Muscle layer of duodenum (tissue), 2 donors: ENCODE measurements around the gene ELFN1.

Experiments used
- H3K27ac ChIP-seq: one replicate; pipeline ENCODE4 v1.7.0; 2013; ENCODE audit warnings: mild to moderate bottlenecking, low read length
- H3K27me3 ChIP-seq: one replicate; pipeline ENCODE4 v1.7.0; 2013; ENCODE audit warnings: low read depth, mild to moderate bottlenecking, control low read depth, low read length
- H3K36me3 ChIP-seq, 2 donors: one replicate each; pipeline ENCODE4 v1.7.0; 2013; ENCODE audit warnings: low read length in 2 of 2, control low read depth in 1 of 2, mild to moderate bottlenecking in 1 of 2; ENCODE audit not compliant: insufficient read depth in 2 of 2, control insufficient read depth in 1 of 2
- H3K4me1 ChIP-seq, 2 donors: one replicate each; pipeline ENCODE4 v1.7.0; 2013; ENCODE audit warnings: low read length in 2 of 2, mild to moderate bottlenecking in 2 of 2, control low read depth in 1 of 2, moderate library complexity in 1 of 2; ENCODE audit not compliant: insufficient read depth in 2 of 2, control insufficient read depth in 1 of 2
- H3K4me3 ChIP-seq, 2 donors: one replicate each; pipeline ENCODE4 v1.7.0; 2013; ENCODE audit warnings: low read length in 2 of 2, low read depth in 1 of 2, mild to moderate bottlenecking in 1 of 2
- H3K9me3 ChIP-seq, 2 donors: one replicate each; pipeline ENCODE4 v1.7.0; 2013; ENCODE audit warnings: low read length in 2 of 2, control low read depth in 1 of 2, mild to moderate bottlenecking in 1 of 2; ENCODE audit not compliant: control insufficient read depth in 1 of 2
- donor health status: healthy.

Gene ELFN1

DNA sequence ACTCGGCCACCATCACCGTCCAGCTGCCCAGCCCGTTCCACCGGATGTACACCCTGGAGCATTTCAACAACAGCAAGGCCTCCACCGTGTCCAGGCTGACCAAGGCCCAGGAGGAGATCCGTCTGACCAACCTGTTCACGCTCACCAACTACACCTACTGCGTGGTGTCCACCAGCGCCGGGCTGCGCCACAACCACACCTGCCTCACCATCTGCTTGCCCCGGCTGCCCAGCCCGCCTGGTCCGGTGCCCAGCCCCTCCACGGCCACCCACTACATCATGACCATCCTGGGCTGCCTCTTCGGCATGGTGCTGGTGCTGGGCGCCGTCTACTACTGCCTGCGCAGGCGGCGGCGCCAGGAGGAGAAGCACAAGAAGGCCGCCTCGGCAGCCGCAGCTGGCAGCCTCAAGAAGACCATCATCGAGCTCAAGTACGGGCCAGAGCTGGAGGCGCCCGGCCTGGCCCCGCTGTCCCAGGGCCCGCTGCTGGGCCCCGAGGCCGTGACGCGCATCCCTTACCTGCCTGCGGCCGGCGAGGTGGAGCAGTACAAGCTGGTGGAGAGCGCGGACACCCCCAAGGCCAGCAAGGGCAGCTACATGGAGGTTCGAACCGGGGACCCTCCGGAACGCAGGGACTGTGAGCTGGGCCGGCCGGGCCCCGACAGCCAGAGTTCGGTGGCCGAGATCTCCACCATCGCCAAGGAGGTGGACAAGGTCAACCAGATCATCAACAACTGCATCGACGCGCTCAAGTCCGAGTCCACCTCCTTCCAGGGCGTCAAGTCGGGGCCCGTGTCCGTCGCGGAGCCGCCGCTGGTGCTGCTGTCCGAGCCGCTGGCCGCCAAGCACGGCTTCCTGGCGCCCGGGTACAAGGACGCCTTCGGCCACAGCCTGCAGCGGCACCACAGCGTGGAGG, 75.8 kb downstream of the ELFN1 start:
- H3K4me1 ChIP-seq: peaks cover 0 to 11% of the 10 kb centered on the region in 2 donors
- H3K9me3 ChIP-seq: no peaks in the 10 kb centered on the region
- H3K27ac ChIP-seq: no peak overlapping the region
- no peaks in the 10 kb centered on the region for H3K27me3 ChIP-seq
- no peaks in the 10 kb centered on the region for H3K36me3 ChIP-seq
- H3K4me3 ChIP-seq: no peak overlapping the region

DNA sequence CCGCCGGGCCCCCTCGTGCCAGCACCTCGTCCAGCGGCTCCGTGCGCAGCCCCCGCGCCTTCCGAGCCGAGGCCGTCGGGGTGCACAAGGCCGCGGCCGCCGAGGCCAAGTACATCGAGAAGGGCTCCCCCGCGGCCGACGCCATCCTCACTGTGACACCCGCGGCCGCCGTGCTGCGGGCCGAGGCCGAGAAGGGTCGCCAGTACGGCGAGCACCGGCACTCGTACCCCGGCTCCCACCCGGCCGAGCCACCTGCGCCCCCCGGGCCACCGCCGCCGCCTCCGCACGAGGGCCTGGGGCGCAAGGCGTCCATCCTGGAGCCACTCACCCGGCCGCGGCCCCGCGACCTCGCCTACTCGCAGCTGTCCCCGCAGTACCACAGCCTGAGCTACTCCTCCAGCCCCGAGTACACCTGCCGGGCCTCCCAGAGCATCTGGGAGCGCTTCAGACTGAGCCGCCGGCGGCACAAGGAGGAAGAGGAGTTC, 76.5 kb downstream of the ELFN1 start:
- H3K36me3 ChIP-seq: no peaks in the 10 kb centered on the region
- no peak overlapping the region for H3K27ac ChIP-seq
- no peaks in the 10 kb centered on the region for H3K27me3 ChIP-seq

DNA sequence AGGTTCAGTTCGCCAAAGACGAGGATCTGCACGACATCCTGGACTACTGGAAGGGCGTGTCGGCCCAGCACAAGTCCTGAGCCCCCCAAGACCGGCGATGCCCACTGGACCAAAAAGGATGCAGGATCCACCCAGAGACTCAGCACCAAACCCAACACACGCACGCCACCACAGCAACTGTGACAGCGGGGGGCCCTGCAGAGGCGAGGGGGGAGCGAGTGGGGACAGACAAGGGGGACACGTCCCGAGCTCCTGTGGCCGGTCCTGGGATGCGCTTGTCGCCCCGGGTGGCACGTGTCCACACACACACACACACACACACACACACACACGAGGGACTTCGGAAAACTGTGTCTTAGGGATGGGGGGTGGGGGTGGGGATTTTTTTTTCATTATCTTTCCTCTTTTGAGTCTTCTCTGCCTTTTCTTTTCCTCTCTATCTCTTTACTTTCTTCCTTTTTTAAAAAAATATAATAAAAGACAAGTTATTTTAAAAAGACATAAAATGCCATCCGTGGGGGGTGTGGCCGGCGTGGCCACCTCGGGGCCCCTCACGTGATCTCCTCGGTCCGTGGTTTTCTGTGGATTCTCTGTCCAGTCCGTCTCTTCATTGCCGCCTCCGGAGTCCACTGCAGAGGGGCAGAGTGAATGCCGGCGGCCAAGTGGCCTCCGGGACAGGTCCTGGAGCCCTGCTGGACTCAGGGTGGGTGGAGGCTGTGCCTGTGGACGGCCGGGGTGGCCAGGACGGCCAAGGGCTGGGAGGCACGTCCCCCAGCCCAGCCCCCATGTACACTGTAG, 77.1 kb downstream of the ELFN1 start:
- Histone ChIP-seq H3K9me3 (no peaks in the 10 kb centered on the region), H3K27me3 (no peaks in the 10 kb centered on the region), H3K36me3 (no peaks in the 10 kb centered on the region)

More for the DNA sequence above, 76.5 kb downstream of the ELFN1 start:
- Histone ChIP-seq H3K9me3 (no peaks in the 10 kb centered on the region), H3K4me1 (peaks cover 0 to 11% of the 10 kb centered on the region in 2 donors), H3K4me3 (no peak overlapping the region)

DNA sequence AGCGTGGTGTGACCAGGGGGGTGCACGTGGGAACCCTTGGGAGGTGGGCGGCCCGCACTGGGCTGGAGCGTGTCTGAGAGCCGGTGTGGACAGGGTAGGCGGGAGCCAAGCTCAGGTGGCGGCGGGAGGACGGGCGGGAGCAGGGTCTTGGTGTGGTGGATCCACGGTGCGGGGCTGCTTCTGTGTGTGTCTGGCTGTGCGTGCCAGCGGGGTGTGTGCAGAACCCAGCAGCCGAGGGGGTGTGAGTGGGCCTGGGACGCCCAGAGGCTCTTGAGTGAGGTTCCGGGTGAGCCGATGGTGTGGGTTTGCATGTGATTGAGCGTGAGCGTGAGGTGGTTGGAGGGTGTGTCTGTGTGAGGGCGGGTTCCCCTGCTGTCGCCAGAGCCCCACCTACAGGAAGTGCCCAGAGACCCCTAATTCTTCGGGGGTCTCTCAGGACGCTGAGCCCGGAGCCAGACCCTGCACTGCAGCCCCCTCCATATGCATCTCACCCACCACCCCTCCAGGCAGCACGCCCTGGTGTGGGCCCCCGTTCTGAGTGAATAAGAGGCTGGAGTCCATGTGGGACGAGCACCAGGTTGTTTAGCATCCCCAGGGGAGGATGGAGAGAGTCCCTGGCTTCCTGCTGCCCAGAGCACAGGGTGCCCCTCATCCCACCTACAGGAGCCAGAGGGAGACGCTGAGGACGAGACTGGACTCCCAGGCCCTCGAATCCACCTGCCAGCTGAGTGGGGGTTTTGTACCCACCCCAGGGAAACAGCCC, 78.2 kb downstream of the ELFN1 start:
- Histone ChIP-seq H3K4me3 (no peak overlapping the region), H3K9me3 (no peaks in the 10 kb centered on the region), H3K4me1 (peaks cover 0 to 11% of the 10 kb centered on the region in 2 donors), H3K27ac (no peak overlapping the region), H3K27me3 (no peaks in the 10 kb centered on the region), H3K36me3 (no peaks in the 10 kb centered on the region)

More for the DNA sequence above, 77.1 kb downstream of the ELFN1 start:
- Histone ChIP-seq H3K27ac (no peak overlapping the region), H3K4me3 (no peak overlapping the region), H3K4me1 (peaks cover 0 to 11% of the 10 kb centered on the region in 2 donors)

DNA sequence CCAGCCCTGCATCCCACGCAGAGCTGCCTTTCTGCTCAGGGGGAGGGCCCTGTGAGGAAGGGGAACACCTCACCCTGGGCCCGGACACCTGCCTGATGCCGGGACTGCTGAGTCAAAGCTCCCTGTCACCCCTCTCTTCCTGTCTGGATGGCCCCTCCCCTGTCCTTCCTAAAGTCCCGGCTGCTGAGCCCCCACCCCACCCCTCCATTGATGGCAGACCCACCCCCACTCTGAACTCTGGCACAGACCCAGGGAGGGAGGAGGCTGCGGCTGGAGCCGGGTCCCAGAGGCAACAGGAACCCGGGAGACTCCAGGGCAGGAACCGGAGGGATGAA, 78.7 kb downstream of the ELFN1 start:
- no peak overlapping the region for H3K4me3 ChIP-seq
- no peaks in the 10 kb centered on the region for H3K27me3 ChIP-seq

DNA sequence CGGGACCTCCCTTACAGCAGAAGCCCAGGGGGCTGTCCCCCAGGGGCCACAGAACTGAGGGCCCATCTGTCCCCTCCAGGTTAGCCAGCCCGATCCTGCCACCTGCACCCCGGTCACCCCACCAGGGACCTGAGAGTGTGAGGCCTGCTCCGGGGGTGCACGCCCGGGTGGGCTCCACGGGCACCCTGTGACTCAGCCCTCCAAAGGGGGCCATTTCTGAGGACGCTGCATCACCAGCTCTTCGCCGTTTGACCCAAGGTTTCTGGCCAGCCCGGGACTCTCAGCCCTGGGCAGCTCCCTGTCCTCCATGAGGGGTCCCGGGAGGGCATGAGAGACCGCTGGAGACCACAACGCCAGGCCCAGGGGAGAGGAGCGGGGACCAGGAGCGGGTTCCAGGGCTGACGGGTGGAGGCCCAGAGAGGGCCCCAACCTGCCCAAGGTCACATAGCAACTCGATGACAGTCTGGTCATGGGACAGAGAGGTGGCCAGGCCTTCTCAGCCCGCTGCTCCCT, 79.3 kb downstream of the ELFN1 start:
- H3K9me3 ChIP-seq: no peaks in the 10 kb centered on the region
- no peak overlapping the region for H3K4me3 ChIP-seq
- peaks cover 0 to 11% of the 10 kb centered on the region in 2 donors for H3K4me1 ChIP-seq
- H3K27me3 ChIP-seq: no peaks in the 10 kb centered on the region
- H3K36me3 ChIP-seq: no peaks in the 10 kb centered on the region
- no peak overlapping the region for H3K27ac ChIP-seq

More for the DNA sequence above, 78.7 kb downstream of the ELFN1 start:
- H3K4me1 ChIP-seq: peaks cover 0 to 11% of the 10 kb centered on the region in 2 donors
- no peaks in the 10 kb centered on the region for H3K9me3 ChIP-seq
- H3K36me3 ChIP-seq: no peaks in the 10 kb centered on the region
- H3K27ac ChIP-seq: no peak overlapping the region

DNA sequence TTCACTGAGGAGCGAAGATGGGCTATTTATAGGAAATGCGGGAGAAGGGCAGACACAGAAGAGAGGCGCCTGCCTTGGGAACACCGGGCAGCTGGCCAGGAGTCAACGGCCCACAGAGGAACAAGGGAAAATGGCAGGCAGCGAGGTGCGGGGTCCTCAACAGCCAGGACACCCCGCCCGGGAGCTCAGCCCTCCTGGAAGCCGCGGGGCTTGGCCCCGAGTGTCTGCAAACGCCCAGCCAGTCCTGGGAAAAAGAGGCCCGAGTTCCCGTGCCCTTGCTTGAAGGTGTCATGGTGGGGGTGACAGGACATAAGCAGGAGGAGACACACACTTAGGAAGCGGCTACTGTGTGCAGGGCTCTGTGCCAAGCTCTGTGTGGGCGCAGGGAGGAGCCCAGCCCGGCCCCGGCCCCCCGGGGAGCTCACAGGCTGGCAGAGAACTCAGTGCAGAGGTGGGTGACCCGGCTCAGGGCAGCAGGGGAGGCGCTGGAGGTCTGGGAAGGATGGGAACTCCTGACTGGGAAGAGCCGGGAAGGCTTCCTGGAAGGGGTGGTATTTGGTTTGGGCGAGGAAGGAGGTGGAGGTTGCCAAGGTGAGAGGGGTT, 79.9 kb downstream of the ELFN1 start:
- Histone ChIP-seq H3K36me3 (no peaks in the 10 kb centered on the region), H3K4me3 (no peak overlapping the region), H3K9me3 (no peaks in the 10 kb centered on the region), H3K4me1 (peaks cover 0 to 11% of the 10 kb centered on the region in 2 donors), H3K27me3 (no peaks in the 10 kb centered on the region), H3K27ac (no peak overlapping the region)

DNA sequence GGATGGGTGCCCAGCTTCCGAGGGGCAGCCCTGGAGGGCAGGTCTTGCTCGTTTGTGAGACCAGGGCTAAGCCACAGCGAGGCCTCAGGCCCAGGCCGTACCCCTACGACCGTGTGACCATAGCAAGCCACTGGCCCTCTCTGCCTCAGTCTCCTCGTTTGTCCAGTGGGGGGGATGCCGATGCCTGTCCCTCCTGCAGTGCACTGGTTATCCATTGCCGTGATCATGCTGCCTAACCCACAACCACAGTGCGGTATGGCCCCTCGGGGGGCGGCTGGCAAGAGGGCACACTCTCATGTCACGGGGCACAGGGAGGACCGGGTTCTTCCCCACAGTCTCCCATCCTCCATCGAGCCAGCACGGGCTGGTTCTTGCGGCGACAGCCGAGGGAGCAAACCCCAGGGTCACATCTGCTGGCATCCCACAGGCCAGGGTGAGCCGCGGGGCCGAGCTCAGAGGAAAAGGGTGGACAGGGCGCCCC, 80.5 kb downstream of the ELFN1 start:
- Histone ChIP-seq H3K4me1 (peaks cover 0 to 11% of the 10 kb centered on the region in 2 donors), H3K36me3 (no peaks in the 10 kb centered on the region), H3K27ac (no peak overlapping the region), H3K9me3 (no peaks in the 10 kb centered on the region), H3K4me3 (no peak overlapping the region), H3K27me3 (no peaks in the 10 kb centered on the region)

DNA sequence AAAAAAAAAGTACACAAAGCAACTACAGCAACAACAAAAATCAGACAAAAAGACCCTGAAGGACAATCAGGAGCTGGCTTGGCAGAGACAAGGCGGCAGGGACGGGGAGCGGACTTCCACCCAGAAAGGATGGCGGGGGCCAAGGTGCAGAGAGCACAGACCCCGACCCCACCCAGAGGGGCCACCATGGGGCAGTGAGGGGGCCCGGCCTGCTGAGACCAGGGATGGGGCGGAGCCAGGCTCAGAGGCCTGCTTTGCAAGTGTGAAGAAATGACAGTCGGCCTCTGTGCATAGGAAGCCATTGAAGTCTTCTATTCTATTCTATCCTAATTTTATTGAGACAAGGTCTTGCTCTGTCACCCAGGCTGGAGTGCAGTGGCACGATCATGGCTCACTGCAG, 82.0 kb downstream of the ELFN1 start:
- H3K27me3 ChIP-seq: no peaks in the 10 kb centered on the region
- H3K27ac ChIP-seq: no peak overlapping the region
- H3K4me1 ChIP-seq: peaks cover 0 to 11% of the 10 kb centered on the region in 2 donors
- H3K4me3 ChIP-seq: no peak overlapping the region
- no peaks in the 10 kb centered on the region for H3K9me3 ChIP-seq
- H3K36me3 ChIP-seq: no peaks in the 10 kb centered on the region

DNA sequence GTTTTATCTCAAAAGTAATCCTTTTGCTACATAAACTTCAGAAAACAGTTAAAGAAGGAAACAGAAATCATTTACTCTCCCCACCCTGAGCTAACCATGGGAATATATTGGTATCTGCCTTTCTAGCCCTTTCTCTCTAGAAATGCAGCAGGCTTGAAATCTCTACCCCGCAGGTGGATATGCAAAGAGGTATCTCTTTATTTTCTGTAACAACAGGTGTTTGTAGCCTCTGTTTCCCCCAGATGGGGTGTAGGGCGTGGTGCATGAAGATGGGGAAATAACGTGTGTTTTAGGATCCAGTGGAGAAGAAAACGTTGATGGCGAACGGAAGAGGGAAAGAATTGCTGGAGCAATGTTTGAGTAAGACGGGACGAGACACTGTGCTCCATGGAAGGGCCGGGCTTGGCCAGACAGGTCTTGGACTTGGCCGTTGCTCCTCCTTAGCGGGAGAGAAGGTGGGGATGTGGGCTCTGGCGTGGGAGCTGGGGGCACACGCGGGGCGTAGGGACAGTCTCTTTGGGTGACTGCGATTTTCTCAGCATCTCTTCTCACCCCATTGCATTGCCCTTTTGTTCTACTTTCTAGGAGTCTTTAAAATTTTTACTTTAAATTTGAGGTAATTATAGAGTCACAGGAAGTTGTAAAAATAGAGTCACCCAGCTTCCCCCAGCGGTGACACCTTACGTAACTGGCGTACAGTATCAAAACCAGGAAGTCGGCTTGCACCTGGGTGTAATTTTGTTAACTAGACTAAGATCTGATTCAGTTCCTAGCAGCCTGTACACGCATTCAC, 82.9 kb downstream of the ELFN1 start:
- Histone ChIP-seq H3K27ac (no peak overlapping the region), H3K36me3 (no peaks in the 10 kb centered on the region), H3K27me3 (no peaks in the 10 kb centered on the region), H3K4me1 (peaks cover 0 to 11% of the 10 kb centered on the region in 2 donors), H3K4me3 (no peak overlapping the region), H3K9me3 (no peaks in the 10 kb centered on the region)
